CD14-positive monocyte (primary cell): ENCODE results near the gene WNT5B. TPM values are rescaled to one million over a fixed set of nuclear protein-coding genes. Genes with fewer than 3 reads are reported as not detected.

ENCODE experiments used
- DNase-seq, 3 donors: peaks; one replicate each; pipeline ENCODE4 v3.0.0-alpha.2; 2011 to 2022
- H2AFZ ChIP-seq: 2 replicates; pipeline ENCODE4 v1.6.0; 2012; ENCODE audit warnings: mild to moderate bottlenecking, low read depth, low read length, inconsistent platforms; ENCODE audit not compliant: insufficient read depth, poor library complexity, severe bottlenecking
- H3K27ac ChIP-seq, 2 donors: 1 replicate in 1 of 2; 2 replicates in 1 of 2; pipeline ENCODE4 v1.5.1; 2012 to 2013; ENCODE audit warnings: low read length in 2 of 2, control low read depth in 1 of 2, inconsistent platforms in 1 of 2, low read depth in 1 of 2, mild to moderate bottlenecking in 1 of 2
- H3K27me3 ChIP-seq, 2 donors: one replicate each; pipeline versions ENCODE4 v1.6.0 to v1.6.1; 2011 to 2013; ENCODE audit warnings: low read length in 2 of 2; ENCODE audit not compliant: control insufficient read depth in 2 of 2, insufficient read depth in 2 of 2
- H3K36me3 ChIP-seq, 2 donors: replicated peaks in 1 of 2; 1 replicate in 1 of 2; 2 replicates in 1 of 2; pipeline versions ENCODE4 v1.5.1 to v1.6.1; 2012 to 2013; ENCODE audit warnings: low read length in 2 of 2, control low read depth in 1 of 2, inconsistent platforms in 1 of 2, mild to moderate bottlenecking in 1 of 2; ENCODE audit not compliant: insufficient read depth in 2 of 2, control insufficient read depth in 1 of 2
- H3K4me1 ChIP-seq, 2 donors: 1 replicate in 1 of 2; 2 replicates in 1 of 2; pipeline versions ENCODE4 v1.5.1 to v1.6.1; 2012 to 2013; ENCODE audit warnings: low read length in 2 of 2, control low read depth in 1 of 2, inconsistent platforms in 1 of 2, mild to moderate bottlenecking in 1 of 2, moderate library complexity in 1 of 2; ENCODE audit not compliant: insufficient read depth in 2 of 2, control insufficient read depth in 1 of 2
- H3K4me2 ChIP-seq: replicated peaks from 2 replicates; pipeline ENCODE3; 2012; ENCODE audit warnings: low read length, moderate library complexity, mild to moderate bottlenecking; ENCODE audit not compliant: poor library complexity, severe bottlenecking; ENCODE audit errors: extremely low read depth
- H3K4me3 ChIP-seq, 3 experiments: fragments of 200-600 bp in 1 of 3; sonication (generic) in 1 of 3; replicated peaks in 1 of 3; 1 replicate in 2 of 3; 2 replicates in 1 of 3; pipeline ENCODE4 v1.5.1; 2011 to 2013; ENCODE audit warnings: low read length in 3 of 3, mild to moderate bottlenecking in 3 of 3, control low read depth in 2 of 3, low read depth in 2 of 3, inconsistent platforms in 1 of 3, moderate library complexity in 1 of 3
- H3K79me2 ChIP-seq: 2 replicates; pipeline ENCODE4 v1.6.0; 2012; ENCODE audit warnings: mild to moderate bottlenecking, control low read depth, inconsistent platforms, low read length, moderate library complexity; ENCODE audit not compliant: insufficient read depth
- H3K9ac ChIP-seq: 2 replicates; pipeline ENCODE4 v1.6.0; 2017; ENCODE audit warnings: low read length, mild to moderate bottlenecking; ENCODE audit not compliant: insufficient read depth, poor library complexity, severe bottlenecking
- H3K9me3 ChIP-seq, 2 donors: replicated peaks in 1 of 2; 1 replicate in 1 of 2; 2 replicates in 1 of 2; pipeline versions ENCODE4 v1.5.1 to v1.6.1; 2012 to 2013; ENCODE audit warnings: low read length in 2 of 2, control low read depth in 1 of 2; ENCODE audit not compliant: control insufficient read depth in 1 of 2, insufficient read depth in 1 of 2
- H4K20me1 ChIP-seq: 2 replicates; pipeline ENCODE4 v1.6.0; 2012; ENCODE audit warnings: mild to moderate bottlenecking, low read length, control low read depth, moderate library complexity; ENCODE audit not compliant: insufficient read depth
- H3K27ac Mint-ChIP-seq, 7 donors: one replicate each; pipeline ENCODE4 v1.8.0; 2020; ENCODE audit warnings: mild to moderate bottlenecking in 7 of 7, mixed read lengths in 7 of 7, moderate library complexity in 6 of 7, inconsistent platforms in 2 of 7
- H3K27me3 Mint-ChIP-seq, 3 donors: one replicate each; pipeline ENCODE4 v1.8.0; 2021 to 2022; ENCODE audit warnings: low read depth in 3 of 3, mild to moderate bottlenecking in 3 of 3, mixed read lengths in 3 of 3, moderate library complexity in 3 of 3, inconsistent platforms in 1 of 3
- H3K36me3 Mint-ChIP-seq, 2 donors: one replicate each; pipeline ENCODE4 v1.8.0; 2020; ENCODE audit warnings: mixed read lengths in 2 of 2, inconsistent platforms in 1 of 2, mild to moderate bottlenecking in 1 of 2
- H3K4me1 Mint-ChIP-seq: one replicate; pipeline ENCODE4 v1.8.0; 2020; ENCODE audit warnings: mild to moderate bottlenecking, mixed read lengths
- H3K4me3 Mint-ChIP-seq, 2 donors: one replicate each; pipeline ENCODE4 v1.8.0; 2020; ENCODE audit warnings: mild to moderate bottlenecking in 2 of 2, mixed read lengths in 2 of 2, moderate library complexity in 1 of 2
- H3K9me3 Mint-ChIP-seq, 7 donors: one replicate each; pipeline ENCODE4 v1.8.0; 2020 to 2022; ENCODE audit warnings: mixed read lengths in 7 of 7, mild to moderate bottlenecking in 6 of 7, moderate library complexity in 6 of 7, inconsistent platforms in 2 of 7
- CTCF ChIP-seq: fragments of 200-600 bp; IDR thresholded peaks from one replicate; pipeline ENCODE4 v1.8.0; 2022; ENCODE audit warnings: antibody characterized with exemption, mild to moderate bottlenecking
- WGBS: methylation state at CpG from one replicate; pipeline ENCODE4 v1.1.5; 2013; ENCODE audit warnings: missing lambda C conversion rate; ENCODE audit not compliant: insufficient coverage; 5-methylcytosine and 5-hydroxymethylcytosine counted together
- intact Hi-C, 2 donors: fragments of 100-400 bp; cut with micrococcal nuclease; formaldehyde crosslinking; loops; one replicate each; pipeline versions ENCODE4 v1.15.0 to v1.15.1; 2023
- polyA plus RNA-seq, 3 donors: library from polyadenylated mRNA; depleted of rRNA in 1 of 3; unstranded in 2 of 3; stranded (reverse) in 1 of 3; fragments of 300-500 nt in 2 of 3; fragments of >200 nt in 1 of 3; fragmentation: Illumina TruSeq in 2 of 3; gene quantifications; 1 replicate in 2 of 3; 2 replicates in 1 of 3; pipeline ENCODE4 v1.2.3, GENCODE V29; 2012 to 2021

WNT5B gene
- polyA plus RNA-seq, 3 donors = 2.7 to 4.1 (median 3.1) TPM

GRCh38 chr12:1629338-1630132, 504 bp downstream of the WNT5B start:
- Histone ChIP-seq H3K27me3 (peaks cover 22 to 33% of the 10 kb centered on the region in 2 donors), H3K9ac (peak overlapping the region; percentile 41), H3K4me1 (peaks cover 40 to 45% of the 10 kb centered on the region in 2 donors), H3K27ac (no peak overlapping the region), H2AFZ (peak overlapping the region; percentile 72), H3K9me3 (peaks cover 0 to 5% of the 10 kb centered on the region in 2 donors), H3K79me2 (no peaks in the 10 kb centered on the region), H3K4me2 (peak overlapping the region; percentile 83), H3K36me3 (no peaks in the 10 kb centered on the region), H3K4me3 (peak overlapping the region; percentile 31 to 70 (median 42)), H4K20me1 (no peaks in the 10 kb centered on the region)
- Mint-ChIP-seq H3K27me3 (peaks cover 35 to 41% (median 41%) of the 10 kb centered on the region in 3 donors), H3K36me3 (peaks cover 32 to 33% of the 10 kb centered on the region in 2 donors), H3K4me1 (peaks cover 46% of the 10 kb centered on the region), H3K9me3 (peaks cover 0 to 10% (median 6%) of the 10 kb centered on the region in 7 donors), H3K27ac (peak overlapping the region in 1 of 7 donors; percentile 41), H3K4me3 (peak overlapping the region; percentile 79 to 83)
- WGBS = 17% methylated on average over 19 of the region's 32 CpGs
- peak in 2 of 3 donors; percentile 34 to 44 for DNase-seq
- intact Hi-C loops = no loop called here
- TF ChIP-seq CTCF = peak; percentile 65

GRCh38 chr12:1630133-1630826, 1.2 kb downstream of the WNT5B start:
- H3K36me3 ChIP-seq = no peaks in the 10 kb centered on the region
- H3K9ac ChIP-seq = peak overlapping the region; percentile 41
- intact Hi-C loops = no loop called here
- 0% methylated on average over 50 of the region's 58 CpGs for WGBS
- H2AFZ ChIP-seq = peak overlapping the region; percentile 72
- peak overlapping the region; percentile 31 to 70 (median 42) for H3K4me3 ChIP-seq
- Mint-ChIP-seq H3K27ac (peak overlapping the region in 1 of 7 donors; percentile 41), H3K9me3 (peaks cover 0 to 10% (median 6%) of the 10 kb centered on the region in 7 donors), H3K4me1 (peaks cover 53% of the 10 kb centered on the region), H3K4me3 (peak overlapping the region; percentile 79 to 92), H3K27me3 (peaks cover 35 to 41% (median 41%) of the 10 kb centered on the region in 3 donors), H3K36me3 (peaks cover 25 to 30% of the 10 kb centered on the region in 2 donors)
- DNase-seq = peak in 2 of 3 donors; percentile 21 to 29
- no peaks in the 10 kb centered on the region for H3K79me2 ChIP-seq
- H3K27ac ChIP-seq = no peak overlapping the region
- peaks cover 0 to 5% of the 10 kb centered on the region in 2 donors for H3K9me3 ChIP-seq
- H3K27me3 ChIP-seq = peaks cover 22 to 33% of the 10 kb centered on the region in 2 donors
- H4K20me1 ChIP-seq = no peaks in the 10 kb centered on the region
- H3K4me2 ChIP-seq = peak overlapping the region; percentile 83
- TF ChIP-seq CTCF = peak; percentile 58
- peaks cover 48 to 52% of the 10 kb centered on the region in 2 donors for H3K4me1 ChIP-seq
